ENCODE measurements around the gene NDRG2.
"Not testable (repeated sequence)": the region's sequence is repeated elsewhere in the genome, so short reads cannot be mapped to it uniquely, and the experiment has no call there.

Gene NDRG2

GRCh38 chr14:20988717-20989470 lies 36.0 kb downstream of the NDRG2 start:
- Histone ChIP-seq H3K4me3 (ENCODE audit: low read depth, low read length) (peak overlapping the region; percentile 58), H3K36me3 (ENCODE audit: insufficient read depth, low read length) (peaks cover 13% of the 10 kb centered on the region; the same call in 1 of the 2 replicates), H3K4me1 (ENCODE audit: control insufficient read depth, insufficient read depth, low read length, unreplicated experiment) (peaks cover 27% of the 10 kb centered on the region), H3K79me2 (ENCODE audit: control insufficient read depth, insufficient read depth, low read length, unreplicated experiment) (peaks cover 26% of the 10 kb centered on the region), H3K27me3 (ENCODE audit: insufficient read depth, low read length) (no peaks in the 10 kb centered on the region), H3K27ac (ENCODE audit: low read depth, low read length) (peak overlapping the region; percentile 73), H2AFZ (ENCODE audit: low read length, unreplicated experiment) (no peak overlapping the region)

- H3K4me1 ChIP-seq (ENCODE audit: control insufficient read depth, insufficient read depth, low read length, unreplicated experiment): peaks cover 27% of the 10 kb centered on the region
Observed at GRCh38 chr14:20986811-20987210, 38.0 kb downstream of the NDRG2 start.

DNA sequence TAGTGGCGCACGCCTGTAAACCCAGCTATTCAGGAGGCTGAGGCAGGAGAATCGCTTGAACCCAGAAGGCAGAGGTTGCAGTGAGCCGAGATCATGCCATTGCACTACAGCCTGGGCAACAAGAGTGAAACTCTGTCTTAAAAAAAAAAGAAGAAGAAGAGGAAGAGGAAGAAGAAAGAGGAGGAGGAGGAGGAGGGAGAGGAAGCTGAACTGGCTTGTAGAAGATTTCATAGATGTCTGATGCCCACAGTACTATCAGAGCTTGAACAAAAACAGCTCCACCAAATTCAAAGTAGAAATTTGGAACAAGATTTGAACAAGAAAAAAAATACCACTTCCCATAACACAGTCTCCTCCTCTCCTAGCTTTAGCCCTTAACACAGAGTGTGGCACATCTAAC lies 39.2 kb downstream of the NDRG2 start:
- H3K4me3 ChIP-seq (ENCODE audit: low read depth, low read length); H3K36me3 ChIP-seq (ENCODE audit: insufficient read depth, low read length); H3K27me3 ChIP-seq (ENCODE audit: insufficient read depth, low read length); H2AFZ ChIP-seq (ENCODE audit: low read length, unreplicated experiment); H3K79me2 ChIP-seq (ENCODE audit: control insufficient read depth, insufficient read depth, low read length, unreplicated experiment); H3K27ac ChIP-seq (ENCODE audit: low read depth, low read length): not testable (repeated sequence)
- peaks cover 20% of the 10 kb centered on the region for H3K4me1 ChIP-seq (ENCODE audit: control insufficient read depth, insufficient read depth, low read length, unreplicated experiment)

More at GRCh38 chr14:20986811-20987210, 38.0 kb downstream of the NDRG2 start:
- Histone ChIP-seq H3K27me3 (ENCODE audit: insufficient read depth, low read length) (peaks cover 4% of the 10 kb centered on the region; the same call in 1 of the 2 replicates), H3K79me2 (ENCODE audit: control insufficient read depth, insufficient read depth, low read length, unreplicated experiment) (peaks cover 19% of the 10 kb centered on the region), H2AFZ (ENCODE audit: low read length, unreplicated experiment) (peak overlapping the region; percentile 1), H3K36me3 (ENCODE audit: insufficient read depth, low read length) (no peaks in the 10 kb centered on the region), H3K4me3 (ENCODE audit: low read depth, low read length) (no peak overlapping the region), H3K27ac (ENCODE audit: low read depth, low read length) (peak overlapping the region; percentile 54)

DNA sequence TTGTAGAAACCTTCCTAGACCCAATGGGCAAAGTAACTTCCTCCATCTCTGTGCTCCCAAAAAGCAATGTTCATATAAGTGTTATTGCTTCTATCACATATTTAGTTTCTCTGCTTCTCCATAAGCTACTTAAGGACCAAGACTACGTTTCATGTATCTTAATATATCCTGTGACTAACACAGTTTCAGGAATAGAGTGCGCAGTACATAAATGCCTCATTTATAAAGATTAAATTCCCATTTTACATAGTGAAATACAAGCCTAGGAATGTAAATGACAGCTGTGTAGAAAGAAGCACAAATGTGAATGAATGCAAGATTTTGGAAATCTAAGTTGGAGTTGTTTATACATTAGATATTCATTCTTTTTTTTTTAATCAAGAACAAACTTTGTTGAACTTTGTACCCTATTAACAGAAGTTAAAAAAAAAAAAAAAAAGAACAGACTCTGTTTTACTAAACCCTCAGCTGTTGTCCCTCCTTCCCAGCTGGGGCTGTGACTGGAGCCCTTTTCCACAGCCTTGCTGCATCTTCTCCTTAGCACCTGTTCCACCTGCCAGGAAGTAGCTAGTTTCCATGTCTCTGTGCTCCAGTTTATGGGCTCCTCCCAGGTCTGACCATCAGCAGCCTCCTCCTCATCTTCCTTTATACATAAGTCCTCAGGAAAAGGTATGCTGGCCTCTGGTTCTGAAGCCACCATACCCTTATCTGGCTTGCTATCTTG lies 42.1 kb downstream of the NDRG2 start:
- H2AFZ ChIP-seq (ENCODE audit: low read length, unreplicated experiment): no peak overlapping the region
- H3K27me3 ChIP-seq (ENCODE audit: insufficient read depth, low read length): peaks cover 4% of the 10 kb centered on the region; the same call in 1 of the 2 replicates
- peaks cover 12% of the 10 kb centered on the region for H3K4me1 ChIP-seq (ENCODE audit: control insufficient read depth, insufficient read depth, low read length, unreplicated experiment)
- H3K27ac ChIP-seq (ENCODE audit: low read depth, low read length): no peak overlapping the region
- no peak overlapping the region for H3K4me3 ChIP-seq (ENCODE audit: low read depth, low read length)
- no peaks in the 10 kb centered on the region for H3K79me2 ChIP-seq (ENCODE audit: control insufficient read depth, insufficient read depth, low read length, unreplicated experiment)
- no peaks in the 10 kb centered on the region for H3K36me3 ChIP-seq (ENCODE audit: insufficient read depth, low read length)

GRCh38 chr14:20980906-20981305 lies 44.0 kb downstream of the NDRG2 start:
- Histone ChIP-seq H3K4me1 (ENCODE audit: control insufficient read depth, insufficient read depth, low read length, unreplicated experiment) (no peaks in the 10 kb centered on the region), H3K27me3 (ENCODE audit: insufficient read depth, low read length) (peaks cover 4% of the 10 kb centered on the region; the same call in 1 of the 2 replicates), H3K79me2 (ENCODE audit: control insufficient read depth, insufficient read depth, low read length, unreplicated experiment) (no peaks in the 10 kb centered on the region), H3K36me3 (ENCODE audit: insufficient read depth, low read length) (no peaks in the 10 kb centered on the region), H2AFZ (ENCODE audit: low read length, unreplicated experiment) (no peak overlapping the region), H3K4me3 (ENCODE audit: low read depth, low read length) (no peak overlapping the region), H3K27ac (ENCODE audit: low read depth, low read length) (no peak overlapping the region)

DNA sequence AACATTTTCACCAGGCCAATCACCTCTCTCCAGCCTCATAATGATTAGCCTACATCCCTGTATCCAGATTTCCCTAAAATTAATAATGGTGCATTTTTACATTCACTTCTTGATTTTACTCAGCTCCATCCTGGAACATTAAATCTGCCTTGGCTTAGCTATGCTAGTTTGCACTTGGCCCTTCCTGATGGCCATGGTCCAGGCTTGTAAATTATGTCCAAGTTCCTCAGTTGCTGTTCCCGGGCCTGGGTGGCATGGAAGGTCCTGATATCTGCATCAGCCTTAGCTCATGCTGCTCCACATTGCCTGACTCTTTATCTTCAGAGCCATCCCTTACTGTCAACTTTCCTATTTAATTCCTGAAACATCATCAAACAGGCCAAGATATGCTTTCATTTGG lies 46.2 kb downstream of the NDRG2 start:
- Histone ChIP-seq H3K4me1 (ENCODE audit: control insufficient read depth, insufficient read depth, low read length, unreplicated experiment) (peaks cover 16% of the 10 kb centered on the region), H3K79me2 (ENCODE audit: control insufficient read depth, insufficient read depth, low read length, unreplicated experiment) (no peaks in the 10 kb centered on the region), H3K36me3 (ENCODE audit: insufficient read depth, low read length) (no peaks in the 10 kb centered on the region), H3K27me3 (ENCODE audit: insufficient read depth, low read length) (peaks cover 4% of the 10 kb centered on the region; the same call in 1 of the 2 replicates), H2AFZ (ENCODE audit: low read length, unreplicated experiment) (no peak overlapping the region), H3K4me3 (ENCODE audit: low read depth, low read length) (no peak overlapping the region), H3K27ac (ENCODE audit: low read depth, low read length) (no peak overlapping the region)

GRCh38 chr14:20976291-20976690 lies 48.6 kb downstream of the NDRG2 start:
- Histone ChIP-seq H3K4me1 (ENCODE audit: control insufficient read depth, insufficient read depth, low read length, unreplicated experiment) (peaks cover 20% of the 10 kb centered on the region), H3K27ac (ENCODE audit: low read depth, low read length) (no peak overlapping the region), H3K79me2 (ENCODE audit: control insufficient read depth, insufficient read depth, low read length, unreplicated experiment) (no peaks in the 10 kb centered on the region), H2AFZ (ENCODE audit: low read length, unreplicated experiment) (no peak overlapping the region), H3K36me3 (ENCODE audit: insufficient read depth, low read length) (no peaks in the 10 kb centered on the region), H3K4me3 (ENCODE audit: low read depth, low read length) (no peak overlapping the region), H3K27me3 (ENCODE audit: insufficient read depth, low read length) (no peaks in the 10 kb centered on the region)

DNA sequence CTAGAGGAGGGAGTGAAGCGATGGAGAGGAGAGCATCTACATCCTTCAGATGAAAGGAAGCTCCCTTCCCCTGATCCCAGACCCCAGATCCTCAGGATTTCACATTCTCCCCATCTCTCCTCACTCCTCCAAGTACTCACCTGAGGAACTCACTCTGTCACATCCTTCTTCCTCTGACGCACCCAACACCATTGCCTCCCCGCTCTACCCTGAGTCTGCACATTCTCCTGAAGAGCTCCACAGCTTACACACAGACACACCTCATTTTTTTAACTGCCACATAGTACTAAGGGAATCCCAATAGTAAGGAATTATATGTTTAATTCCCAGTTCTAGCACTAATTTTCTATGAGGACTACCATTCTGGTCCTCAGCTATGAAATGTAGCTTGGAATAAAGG lies 51.4 kb downstream of the NDRG2 start:
- H2AFZ ChIP-seq (ENCODE audit: low read length, unreplicated experiment): no peak overlapping the region
- no peaks in the 10 kb centered on the region for H3K36me3 ChIP-seq (ENCODE audit: insufficient read depth, low read length)
- no peak overlapping the region for H3K4me3 ChIP-seq (ENCODE audit: low read depth, low read length)
- peaks cover 3% of the 10 kb centered on the region for H3K27me3 ChIP-seq (ENCODE audit: insufficient read depth, low read length)
- H3K79me2 ChIP-seq (ENCODE audit: control insufficient read depth, insufficient read depth, low read length, unreplicated experiment): no peaks in the 10 kb centered on the region
- no peak overlapping the region for H3K27ac ChIP-seq (ENCODE audit: low read depth, low read length)
- peaks cover 20% of the 10 kb centered on the region for H3K4me1 ChIP-seq (ENCODE audit: control insufficient read depth, insufficient read depth, low read length, unreplicated experiment)

GRCh38 chr14:20971705-20972021 lies 53.2 kb downstream of the NDRG2 start:
- Histone ChIP-seq H3K27me3 (ENCODE audit: insufficient read depth, low read length) (peaks cover 21% of the 10 kb centered on the region), H3K27ac (ENCODE audit: low read depth, low read length) (no peak overlapping the region), H3K4me3 (ENCODE audit: low read depth, low read length) (peak overlapping the region; percentile 74), H3K79me2 (ENCODE audit: control insufficient read depth, insufficient read depth, low read length, unreplicated experiment) (no peaks in the 10 kb centered on the region), H2AFZ (ENCODE audit: low read length, unreplicated experiment) (peak overlapping the region; percentile 65), H3K4me1 (ENCODE audit: control insufficient read depth, insufficient read depth, low read length, unreplicated experiment) (peaks cover 20% of the 10 kb centered on the region), H3K36me3 (ENCODE audit: insufficient read depth, low read length) (no peaks in the 10 kb centered on the region)

- Histone ChIP-seq H3K4me1 (ENCODE audit: control insufficient read depth, insufficient read depth, low read length, unreplicated experiment) (peaks cover 20% of the 10 kb centered on the region), H2AFZ (ENCODE audit: low read length, unreplicated experiment) (peak overlapping the region; percentile 85), H3K79me2 (ENCODE audit: control insufficient read depth, insufficient read depth, low read length, unreplicated experiment) (no peaks in the 10 kb centered on the region), H3K4me3 (ENCODE audit: low read depth, low read length) (peak overlapping the region; percentile 74), H3K36me3 (ENCODE audit: insufficient read depth, low read length) (no peaks in the 10 kb centered on the region), H3K27ac (ENCODE audit: low read depth, low read length) (no peak overlapping the region), H3K27me3 (ENCODE audit: insufficient read depth, low read length) (peaks cover 26% of the 10 kb centered on the region)
Observed at GRCh38 chr14:20970983-20971704, 53.7 kb downstream of the NDRG2 start.

All from ACC112 (cell line).